ENCODE results near the gene SLC12A3.

Gene SLC12A3

GRCh38 chr16:56894331-56894917, 29.4 kb downstream of the SLC12A3 start:
- no peak for DNase-seq

- DNase-seq = no peak
These were observed 30.8 kb downstream of the SLC12A3 start for GRCh38 chr16:56895813-56896212.

GRCh38 chr16:56896244-56896643, 31.2 kb downstream of the SLC12A3 start:
- no peak for DNase-seq

DNA sequence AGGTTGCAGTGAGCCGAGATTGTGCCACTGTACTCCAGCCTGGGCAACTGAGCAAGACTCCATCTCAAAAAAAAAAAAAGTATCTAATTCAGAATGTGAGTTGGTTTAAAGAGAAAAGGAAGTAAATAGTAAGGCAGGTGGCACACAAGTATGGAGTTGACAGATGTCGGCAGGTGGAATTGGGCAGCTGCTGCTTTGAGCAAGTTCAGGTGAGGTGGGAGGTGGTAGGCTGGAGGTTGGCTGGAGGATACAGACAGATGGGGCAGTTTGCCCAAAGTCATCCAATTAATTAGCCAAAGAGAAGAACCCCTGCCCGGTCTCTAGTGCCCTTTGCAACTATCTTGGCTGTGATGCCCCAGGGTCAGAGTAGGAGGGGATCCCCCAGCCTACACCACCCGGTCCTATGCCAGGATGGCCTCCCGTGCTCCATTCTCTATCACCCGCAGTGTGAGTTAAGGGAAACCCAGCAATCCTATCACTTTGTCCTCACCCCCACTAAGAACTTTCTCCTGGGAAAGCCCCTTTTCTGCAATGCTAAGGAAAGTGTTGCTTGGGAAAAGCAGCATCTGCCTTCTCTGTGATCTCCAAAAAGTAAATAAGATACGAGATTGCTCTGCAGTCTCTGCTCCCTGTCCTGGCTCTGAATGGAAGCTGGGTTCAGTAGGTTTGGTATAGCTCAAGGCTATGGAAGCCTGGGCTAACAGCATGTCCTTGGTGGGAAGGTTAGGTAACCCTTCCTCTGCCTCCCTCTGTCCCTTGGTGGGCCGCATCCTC, 32.2 kb downstream of the SLC12A3 start:
- DNase-seq = no peak

DNA sequence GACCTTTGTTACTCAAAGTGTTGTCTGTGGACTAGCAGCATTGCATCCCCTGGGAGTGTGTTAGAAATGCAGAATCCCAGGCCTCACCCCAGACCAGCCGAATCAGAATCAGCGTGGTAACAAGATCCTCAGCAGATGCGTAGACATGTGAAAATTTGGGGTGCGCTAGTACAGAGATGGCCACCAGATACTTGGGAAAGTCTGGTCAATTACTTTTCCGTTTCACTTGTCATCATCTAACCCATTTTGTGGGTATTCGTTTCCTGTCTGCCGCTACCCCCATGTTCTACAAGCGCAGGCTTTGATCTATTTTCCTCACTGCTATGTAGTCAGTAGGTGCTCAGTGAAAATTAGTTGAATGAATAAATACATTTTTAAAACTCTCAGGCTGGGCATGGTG, 33.8 kb downstream of the SLC12A3 start:
- DNase-seq = no peak

- no peak for DNase-seq
These were observed 38.9 kb downstream of the SLC12A3 start for GRCh38 chr16:56903866-56904265.

DNA sequence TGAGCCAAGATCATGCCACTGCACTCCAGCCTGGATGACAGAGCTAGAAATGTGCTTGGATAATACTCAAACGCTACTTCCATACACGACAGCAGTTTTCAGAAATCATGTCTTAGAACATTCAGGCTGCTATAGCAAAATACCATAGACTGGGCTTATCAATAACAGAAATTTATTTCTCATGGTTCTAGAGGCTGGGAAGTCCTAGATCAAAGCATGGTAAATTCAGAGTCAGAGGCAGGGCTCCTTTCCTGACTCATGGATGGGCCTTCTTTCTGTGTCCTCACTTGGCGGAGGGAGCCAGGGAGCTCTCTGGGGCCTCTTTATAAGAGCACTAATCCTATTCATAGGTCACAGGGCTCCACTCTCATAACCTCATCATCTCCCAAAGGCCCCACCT, 42.4 kb downstream of the SLC12A3 start:
- DNase-seq = no peak

- DNase-seq = no peak
These were observed 44.5 kb downstream of the SLC12A3 start for GRCh38 chr16:56909527-56909979.

DNA sequence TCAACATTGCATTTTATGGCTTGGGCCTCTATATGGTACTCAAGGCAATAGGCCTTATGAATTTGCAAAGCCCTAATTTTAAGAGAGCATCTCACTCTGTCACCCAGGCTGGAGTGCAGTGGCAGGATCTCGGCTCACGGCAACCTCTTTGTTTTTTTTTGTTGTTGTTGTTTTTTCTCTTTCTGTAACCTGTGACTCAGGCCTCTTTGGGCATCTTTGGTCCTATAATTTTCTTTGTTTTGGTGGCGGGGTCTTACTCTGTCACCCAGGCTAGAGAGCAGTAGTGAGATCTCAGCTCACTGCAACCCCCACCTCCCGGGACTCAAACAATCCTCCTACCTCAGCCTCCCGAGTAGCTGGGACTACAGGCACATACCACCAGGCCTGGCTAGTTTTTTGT, 45.1 kb downstream of the SLC12A3 start:
- no peak for DNase-seq

DNA sequence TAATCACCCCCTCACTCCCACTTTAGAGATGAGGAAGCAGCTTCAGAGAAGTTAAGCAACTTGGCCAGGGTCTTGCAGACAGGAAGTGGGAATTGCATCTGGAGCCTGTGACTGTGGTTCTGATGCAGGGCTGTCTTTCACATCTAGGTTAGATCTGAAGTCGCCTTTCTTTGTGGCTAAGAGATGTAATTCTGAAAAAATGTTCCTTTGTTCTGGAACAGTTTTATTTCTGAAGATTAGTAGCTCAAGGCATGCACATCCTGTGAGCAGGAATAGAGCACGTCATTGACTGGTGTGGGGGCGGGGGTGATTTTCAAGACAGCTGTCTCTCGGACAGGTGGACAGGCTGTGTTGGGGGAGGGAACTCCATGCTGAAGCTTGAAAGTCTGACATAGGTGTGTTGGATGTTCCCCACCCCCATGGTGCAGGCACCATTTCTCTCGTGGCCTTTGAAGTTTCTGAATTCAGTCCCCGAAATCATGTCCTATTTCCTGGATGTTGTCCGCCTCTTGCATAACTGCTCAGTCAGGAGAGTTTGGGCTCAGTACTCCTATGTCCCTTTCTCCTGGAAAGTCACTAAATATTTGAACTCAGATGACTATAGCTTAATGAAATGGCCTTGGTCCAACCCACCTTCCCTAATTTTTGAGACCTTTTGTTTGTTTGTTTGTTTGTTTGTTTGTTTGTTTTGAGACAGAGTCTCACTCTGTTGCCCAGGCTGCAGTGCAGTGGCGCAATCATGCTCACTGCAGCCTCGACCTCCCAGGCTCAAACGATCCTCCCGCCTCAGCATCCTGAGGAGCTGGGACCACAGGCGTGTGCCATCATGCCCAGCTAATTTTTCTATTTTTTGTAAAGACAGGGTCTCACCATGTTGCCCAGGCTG, 45.9 kb downstream of the SLC12A3 start:
- DNase-seq = no peak

- DNase-seq = no peak
These were observed 47.0 kb downstream of the SLC12A3 start for GRCh38 chr16:56911771-56912571.

DNA sequence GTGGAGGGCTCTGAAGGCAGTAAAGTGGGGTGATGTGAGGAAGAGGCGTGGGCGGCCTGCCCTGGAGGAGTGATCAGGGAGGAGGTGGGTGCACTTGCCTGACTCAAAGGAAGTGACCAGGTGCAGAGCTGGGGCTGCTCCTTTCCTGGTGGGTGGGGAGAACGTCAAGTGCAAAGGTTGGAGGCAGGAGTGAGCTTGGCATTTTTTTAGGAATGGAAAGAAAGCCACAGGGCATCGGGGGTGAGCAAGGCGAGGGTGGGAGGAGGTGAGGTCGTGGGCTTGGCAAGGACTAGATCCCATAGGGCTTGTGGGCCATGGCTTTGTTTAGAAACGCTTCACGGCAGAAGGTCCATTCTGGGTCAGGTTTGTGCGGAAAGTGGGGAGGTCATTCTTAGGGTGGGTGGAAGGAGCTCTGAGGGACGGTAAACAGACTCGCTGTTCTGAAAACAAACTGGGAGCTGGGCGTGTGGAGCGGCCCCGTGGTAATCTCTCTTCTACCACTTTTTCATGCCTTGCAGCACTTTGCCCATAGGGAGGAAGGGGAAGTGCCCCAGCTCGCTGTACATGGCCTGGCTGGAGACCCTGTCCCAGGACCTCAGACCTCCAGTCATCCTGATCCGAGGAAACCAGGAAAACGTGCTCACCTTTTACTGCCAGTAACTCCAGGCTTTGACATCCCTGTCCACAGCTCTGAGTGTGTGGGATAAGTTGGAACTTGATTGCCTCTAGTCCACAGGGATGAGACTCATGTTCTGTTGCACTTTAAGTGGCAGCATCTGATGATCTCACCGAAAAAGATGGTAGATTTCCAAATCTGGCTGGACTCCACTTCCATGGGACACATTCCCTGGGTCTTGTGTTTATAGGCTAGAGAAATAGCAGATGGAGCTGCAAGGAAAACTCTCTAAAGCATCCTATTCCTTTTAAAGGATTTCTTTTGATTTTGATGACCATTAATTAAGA, 48.0 kb downstream of the SLC12A3 start:
- DNase-seq = no peak

DNA sequence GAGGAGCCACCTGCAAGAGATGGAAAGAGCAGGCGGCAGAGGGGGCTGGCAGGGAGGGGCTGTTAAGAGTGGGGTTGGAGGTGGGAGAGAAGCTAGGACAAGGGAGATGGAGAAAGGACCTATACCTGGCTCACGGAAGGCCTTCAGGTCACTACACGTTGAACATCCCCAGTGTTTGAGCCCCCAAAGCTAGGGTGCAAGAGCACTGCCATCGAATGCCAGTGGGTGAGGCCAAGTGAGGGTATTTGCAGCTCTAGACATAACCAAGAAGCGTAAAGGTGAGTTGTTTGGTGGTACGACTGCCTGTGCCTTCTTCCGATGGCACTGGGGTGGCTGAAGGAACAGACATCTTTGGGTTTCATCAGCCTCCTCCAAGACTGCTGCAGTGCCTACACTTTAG, 49.9 kb downstream of the SLC12A3 start:
- DNase-seq = no peak

DNA sequence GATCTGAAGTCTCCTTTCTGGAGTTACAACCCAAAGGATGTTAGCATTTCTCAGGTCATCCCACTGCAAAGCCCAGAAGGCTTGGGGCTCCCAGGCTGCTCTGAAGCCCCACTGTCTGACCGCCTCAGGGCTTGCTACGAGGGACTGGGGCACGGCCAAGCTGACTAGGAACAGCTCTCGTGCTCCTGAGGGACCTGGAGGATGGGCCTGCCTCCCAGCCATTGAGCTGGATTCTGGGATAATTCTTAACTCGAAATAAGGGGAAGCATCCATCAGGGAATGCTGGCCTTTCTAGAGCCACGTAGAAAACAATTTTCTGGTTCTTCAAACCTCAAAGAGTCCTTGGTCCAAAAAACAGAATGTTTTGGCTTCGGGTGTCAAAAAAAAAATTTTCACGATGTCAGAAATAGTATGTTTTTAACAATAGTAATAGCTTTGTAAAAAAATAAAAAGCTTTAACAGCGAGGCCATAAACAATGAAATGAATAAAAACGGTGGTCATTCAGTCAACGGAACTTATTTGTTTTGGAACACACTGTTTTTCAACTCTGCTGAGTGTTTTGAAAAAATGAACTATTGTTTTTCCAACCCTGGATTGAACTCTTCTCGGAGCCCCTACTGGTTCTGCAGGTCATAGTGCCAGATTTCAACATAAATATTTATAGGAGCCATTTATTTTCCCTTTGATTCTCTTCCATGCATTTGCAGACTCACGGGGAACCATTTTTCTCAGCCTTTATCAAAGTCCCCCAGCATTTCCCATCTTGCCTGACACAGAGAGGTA, 50.5 kb downstream of the SLC12A3 start:
- DNase-seq = no peak

DNA sequence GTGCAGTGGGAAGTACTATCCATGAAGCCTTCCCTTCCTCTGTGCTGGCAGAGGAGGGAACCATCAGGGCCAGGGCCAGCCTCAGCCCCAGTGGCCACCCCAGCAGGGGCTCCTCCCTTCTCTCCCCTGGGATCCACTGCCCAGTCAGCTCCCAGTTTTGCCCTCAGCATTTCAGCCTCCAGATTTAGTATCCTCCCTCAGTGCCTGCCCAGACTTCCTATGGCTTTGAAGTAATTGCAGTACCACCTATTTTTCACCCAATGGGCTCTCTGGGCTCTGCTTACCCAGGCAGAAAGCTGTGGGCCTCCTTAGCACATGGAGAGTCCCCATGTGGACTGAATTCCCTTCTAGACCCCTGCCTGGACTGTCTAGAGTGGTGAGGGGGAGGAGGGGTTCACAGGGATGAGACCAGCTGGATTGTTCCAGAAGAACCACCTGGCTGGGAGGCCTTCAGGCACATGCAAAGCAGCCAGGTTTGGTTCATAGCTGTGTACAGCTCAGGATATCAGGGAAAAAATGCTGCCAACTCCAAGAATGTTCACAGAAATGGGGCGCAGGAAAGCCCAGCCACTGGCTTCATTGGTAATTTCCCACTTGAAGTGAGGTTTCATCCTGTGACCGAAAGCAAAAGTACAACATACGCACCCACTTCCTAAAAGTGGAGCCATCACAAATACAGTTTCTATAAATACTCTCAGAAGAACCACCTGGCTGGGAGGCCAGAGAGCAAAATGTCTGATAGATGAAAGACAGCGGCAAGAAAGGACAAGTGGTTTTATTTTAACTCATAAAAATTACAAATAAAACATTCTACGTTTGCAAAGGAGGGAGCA, 51.8 kb downstream of the SLC12A3 start:
- no peak for DNase-seq

GRCh38 chr16:56918467-56919012, 53.5 kb downstream of the SLC12A3 start:
- no peak for DNase-seq

DNA sequence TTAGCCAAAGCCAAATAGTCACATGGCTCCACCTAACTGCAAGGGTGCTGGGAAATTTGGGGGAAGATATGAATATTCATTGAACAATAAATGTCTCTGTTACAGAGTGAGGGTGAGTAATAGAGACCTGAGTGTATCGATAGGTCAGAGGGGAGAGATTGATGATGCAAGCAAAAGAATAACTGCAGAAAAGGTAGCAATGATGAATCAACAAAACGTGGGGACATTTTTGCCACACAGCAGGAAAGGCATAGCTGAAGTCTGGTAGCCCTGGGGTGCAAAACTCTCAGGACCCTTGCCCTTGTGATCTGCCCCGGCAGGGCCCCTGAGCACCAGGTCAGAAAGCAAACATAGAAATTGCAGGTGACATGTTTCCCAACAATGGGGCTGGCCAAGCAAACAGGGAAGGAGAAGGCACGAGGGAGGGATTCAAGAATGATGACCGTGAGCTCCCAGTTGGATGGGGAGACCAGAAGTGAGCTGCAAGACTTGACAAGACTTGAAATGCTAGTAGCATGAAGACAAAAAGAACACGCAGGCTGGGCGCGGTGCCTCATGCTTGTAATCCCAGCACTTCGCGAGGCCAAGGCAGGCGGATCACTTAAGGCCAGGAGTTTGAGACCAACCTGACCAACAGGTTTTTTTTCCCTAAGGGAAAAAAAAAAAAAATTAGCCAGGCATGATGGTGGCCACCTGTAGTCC, 54.2 kb downstream of the SLC12A3 start:
- no peak for DNase-seq

DNA sequence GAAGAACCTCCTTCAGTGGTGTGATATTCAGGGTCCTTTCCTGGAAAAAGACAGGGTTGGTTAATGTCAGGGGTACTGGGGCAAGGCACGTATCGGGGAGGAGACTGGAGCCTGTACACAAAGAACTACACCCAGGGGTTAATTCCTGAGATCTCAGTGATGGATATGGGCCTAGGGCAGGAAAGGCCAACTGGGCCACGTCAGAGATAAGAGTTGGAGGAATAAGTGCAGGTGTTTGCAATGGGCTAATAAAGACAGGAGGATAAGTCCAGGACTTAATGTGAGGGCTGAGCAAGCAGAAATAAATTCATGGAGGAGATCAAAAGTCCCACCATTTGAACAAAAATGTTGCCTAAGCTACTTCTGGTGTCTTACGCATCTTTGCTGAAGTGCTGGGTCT, 56.6 kb downstream of the SLC12A3 start:
- no peak for DNase-seq

Data from hematopoietic multipotent progenitor cell treated with erythropoietin and hydrocortisone succinate and interleukin-3 and kit ligand, for 8 days (in vitro differentiated cells).